HEK293 (cell line): Measurements from ENCODE around the gene ARX.

ENCODE experiments used
- CTCF ChIA-PET: fragments of 350-600 bp; formaldehyde crosslinking; extraction: SDS; loops from one replicate; lab custom pipeline; 2021; ENCODE audit warnings: antibody characterized with exemption; lab: Yijun Ruan, JAX
- POLR2A ChIA-PET: fragments of 300-600 bp; formaldehyde crosslinking; extraction: SDS; loops from one replicate; lab custom pipeline; 2020; ENCODE audit warnings: antibody characterized with exemption, inconsistent platforms; lab: Yijun Ruan, JAX
- H3K27ac ChIP-seq: fragments of 200-500 bp; sonication (Bioruptor generic); 2 replicates; pipeline ENCODE4 v1.5.1; 2014; ENCODE audit warnings: low read depth, low read length, control low read depth, inconsistent platforms; ENCODE audit errors: extremely low read depth
- H3K36me3 ChIP-seq, 2 experiments: fragments of 200-500 bp in 1 of 2; sonication (Bioruptor generic) in 1 of 2; 1 replicate in 1 of 2; 2 replicates in 1 of 2; pipeline ENCODE4 v1.5.1; 2014 to 2017; ENCODE audit warnings: inconsistent platforms in 2 of 2, low read length in 2 of 2; ENCODE audit not compliant: control insufficient read depth in 2 of 2, insufficient read depth in 1 of 2
- H3K4me1 ChIP-seq: fragments of 200-500 bp; sonication (Bioruptor generic); 2 replicates; pipeline ENCODE4 v1.5.1; 2014; ENCODE audit warnings: mild to moderate bottlenecking, low read length, inconsistent platforms; ENCODE audit not compliant: control insufficient read depth, insufficient read depth
- H3K4me3 ChIP-seq: 2 replicates; pipeline ENCODE4 v1.5.1; 2011; ENCODE audit warnings: low read depth, mild to moderate bottlenecking, control low read depth, low read length, moderate library complexity
- H3K9me3 ChIP-seq: fragments of 200-500 bp; sonication (Bioruptor generic); 2 replicates; pipeline ENCODE4 v1.5.1; 2014; ENCODE audit warnings: low read depth, low read length, inconsistent platforms; ENCODE audit not compliant: control insufficient read depth, insufficient read depth
- ATF2 ChIP-seq: fragments of 450-650 bp; formaldehyde crosslinking; IDR thresholded peaks from 2 replicates; pipeline ENCODE4 v1.5.1; 2016; ENCODE audit warnings: missing biosample characterization, missing genetic modification characterization, low read depth
- BCL11A ChIP-seq: fragments of 450-650 bp; formaldehyde crosslinking; IDR thresholded peaks from 2 replicates; pipeline ENCODE4 v1.5.1; 2016; ENCODE audit warnings: low read depth, missing biosample characterization, missing genetic modification characterization
- CTCF ChIP-seq: fragments of 450-650 bp; formaldehyde crosslinking; IDR thresholded peaks from 2 replicates; pipeline ENCODE4 v1.5.1; 2016; ENCODE audit warnings: missing biosample characterization, missing genetic modification characterization
- HOXA7 ChIP-seq: sonication (generic); formaldehyde crosslinking; IDR thresholded peaks from 2 replicates; pipeline ENCODE4 v1.8.1; 2022; ENCODE audit warnings: missing genetic modification reagents, borderline replicate concordance
- KLF9 ChIP-seq: fragments of 450-650 bp; formaldehyde crosslinking; IDR thresholded peaks from 2 replicates; pipeline ENCODE4 v1.5.1; 2016; ENCODE audit warnings: missing biosample characterization, missing genetic modification characterization, low read depth
- PRDM6 ChIP-seq: fragments of 450-650 bp; formaldehyde crosslinking; IDR thresholded peaks from 2 replicates; pipeline ENCODE4 v1.5.1; 2017; ENCODE audit warnings: missing biosample characterization, missing genetic modification characterization
- SCRT1 ChIP-seq: fragments of 450-650 bp; formaldehyde crosslinking; IDR thresholded peaks from 2 replicates; pipeline ENCODE4 v1.5.1; 2016; ENCODE audit warnings: missing biosample characterization, missing genetic modification characterization, borderline replicate concordance
- TRIM28 ChIP-seq: IDR thresholded peaks from 2 replicates; pipeline ENCODE4 v1.6.1; 2011; ENCODE audit warnings: low read length, control low read depth, borderline replicate concordance
- ZBTB17 ChIP-seq: fragments of 450-650 bp; formaldehyde crosslinking; IDR thresholded peaks from 2 replicates; pipeline ENCODE4 v1.5.1; 2016; ENCODE audit warnings: missing biosample characterization, missing genetic modification characterization
- ZBTB20 ChIP-seq: fragments of 450-650 bp; formaldehyde crosslinking; IDR thresholded peaks from 2 replicates; pipeline ENCODE4 v1.5.1; 2016; ENCODE audit warnings: missing biosample characterization, missing genetic modification characterization
- ZBTB6 ChIP-seq: fragments of 450-650 bp; formaldehyde crosslinking; IDR thresholded peaks from 2 replicates; pipeline ENCODE4 v1.5.1; 2017; ENCODE audit warnings: missing biosample characterization, missing genetic modification characterization
- ZNF114 ChIP-seq: fragments of 450-650 bp; formaldehyde crosslinking; IDR thresholded peaks from 2 replicates; pipeline ENCODE4 v1.5.0; 2017; ENCODE audit warnings: missing biosample characterization, missing genetic modification characterization
- ZNF221 ChIP-seq: fragments of 450-650 bp; formaldehyde crosslinking; IDR thresholded peaks from 2 replicates; pipeline ENCODE4 v1.5.1; 2017; ENCODE audit warnings: missing biosample characterization, missing genetic modification characterization, borderline replicate concordance
- ZNF24 ChIP-seq: fragments of 450-650 bp; formaldehyde crosslinking; IDR thresholded peaks from 2 replicates; pipeline ENCODE4 v1.5.1; 2016; ENCODE audit warnings: missing biosample characterization, missing genetic modification characterization
- ZNF248 ChIP-seq: fragments of 450-650 bp; formaldehyde crosslinking; IDR thresholded peaks from 2 replicates; pipeline ENCODE4 v1.5.1; 2017; ENCODE audit warnings: missing biosample characterization, missing genetic modification characterization
- ZNF280C ChIP-seq: fragments of 450-650 bp; formaldehyde crosslinking; IDR thresholded peaks from 2 replicates; pipeline ENCODE4 v1.5.1; 2016; ENCODE audit warnings: missing biosample characterization, missing genetic modification characterization
- ZNF362 ChIP-seq: fragments of 450-650 bp; formaldehyde crosslinking; IDR thresholded peaks from 2 replicates; pipeline ENCODE4 v1.5.1; 2016; ENCODE audit warnings: missing biosample characterization, missing genetic modification characterization
- ZNF37A ChIP-seq: fragments of 450-650 bp; IDR thresholded peaks from 2 replicates; pipeline ENCODE4 v1.5.1; 2018; ENCODE audit warnings: missing biosample characterization, missing genetic modification characterization
- ZNF423 ChIP-seq: fragments of 450-650 bp; formaldehyde crosslinking; IDR thresholded peaks from 2 replicates; pipeline ENCODE4 v1.5.1; 2016; ENCODE audit warnings: missing biosample characterization, missing genetic modification characterization
- ZNF514 ChIP-seq: fragments of 450-650 bp; formaldehyde crosslinking; IDR thresholded peaks from 2 replicates; pipeline ENCODE4 v1.5.1; 2016; ENCODE audit warnings: missing biosample characterization, missing genetic modification characterization
- ZNF544 ChIP-seq: fragments of 450-650 bp; formaldehyde crosslinking; IDR thresholded peaks from 2 replicates; pipeline ENCODE4 v1.5.0; 2017; ENCODE audit warnings: missing biosample characterization, missing genetic modification characterization
- ZNF548 ChIP-seq: fragments of 450-650 bp; formaldehyde crosslinking; IDR thresholded peaks from 2 replicates; pipeline ENCODE4 v1.5.1; 2016; ENCODE audit warnings: missing biosample characterization, missing genetic modification characterization
- ZNF837 ChIP-seq: fragments of 450-650 bp; formaldehyde crosslinking; IDR thresholded peaks from 2 replicates; pipeline ENCODE4 v1.5.1; 2016; ENCODE audit warnings: missing biosample characterization, missing genetic modification characterization
- ZSCAN16 ChIP-seq: fragments of 450-650 bp; formaldehyde crosslinking; IDR thresholded peaks from 2 replicates; pipeline ENCODE4 v1.5.1; 2016; ENCODE audit warnings: missing biosample characterization, missing genetic modification characterization
- ZSCAN23 ChIP-seq: fragments of 450-650 bp; formaldehyde crosslinking; IDR thresholded peaks from 2 replicates; pipeline ENCODE4 v1.5.1; 2016; ENCODE audit warnings: missing biosample characterization, missing genetic modification characterization
- ZSCAN4 ChIP-seq: fragments of 450-650 bp; formaldehyde crosslinking; IDR thresholded peaks from 2 replicates; pipeline ENCODE4 v1.5.1; 2017; ENCODE audit warnings: missing biosample characterization, missing genetic modification characterization

The ARX gene

GRCh38 chrX:24996096-24996709 lies 19.6 kb downstream of the ARX start:
- CTCF ChIA-PET: no interaction called here

GRCh38 chrX:24993879-24994278 lies 21.9 kb downstream of the ARX start:
- Histone ChIP-seq H3K4me1 (no peaks in the 10 kb centered on the region), H3K36me3 (peaks cover 0 to 7% of the 10 kb centered on the region in 2 experiments; a peak in 1 of 3 replicates), H3K9me3 (no peaks in the 10 kb centered on the region), H3K27ac (no peak overlapping the region), H3K4me3 (no peak overlapping the region)
- POLR2A ChIA-PET: no interaction called here
- CTCF ChIA-PET: interaction anchor here (1.4 kb wide), 1 partner anchor 241 kb away, joined by 4 read pairs; no protein-coding TSS in a partner anchor
- no peak for TF ChIP-seq ZNF221 (tag by site-specific recombination)
- TF ChIP-seq PRDM6 (tag by site-specific recombination): no peak
- no peak for TF ChIP-seq ZNF114
- no peak for TF ChIP-seq ZBTB6
- TF ChIP-seq ZNF24 (tag by site-specific recombination): no peak
- TF ChIP-seq BCL11A (tag by site-specific recombination): no peak
- TF ChIP-seq ZNF248: no peak
- TF ChIP-seq ZNF280C (tag by site-specific recombination): no peak
- no peak for TF ChIP-seq ZSCAN23
- no peak for TF ChIP-seq ZNF362 (tag by site-specific recombination)
- TF ChIP-seq KLF9 (tag by site-specific recombination): no peak
- TF ChIP-seq ATF2 (tag by site-specific recombination): no peak

More at GRCh38 chrX:24996096-24996709, 19.6 kb downstream of the ARX start:
- no peaks in the 10 kb centered on the region for H3K9me3 ChIP-seq
- no peaks in the 10 kb centered on the region for H3K4me1 ChIP-seq
- H3K36me3 ChIP-seq: peaks cover 0 to 7% of the 10 kb centered on the region in 2 experiments; a peak in 1 of 3 replicates
- no peak overlapping the region for H3K4me3 ChIP-seq
- TF ChIP-seq CTCF (tag by site-specific recombination): no peak
- TF ChIP-seq HOXA7: no peak
- no peak for TF ChIP-seq ZNF837 (tag by site-specific recombination)
- TF ChIP-seq ZNF548: no peak
- TF ChIP-seq ZNF514 (tag by site-specific recombination): no peak
- no peak for TF ChIP-seq ZNF221 (tag by site-specific recombination)
- TF ChIP-seq ZSCAN4: no peak
- TF ChIP-seq SCRT1 (tag by site-specific recombination): no peak
- no peak for TF ChIP-seq ZBTB20 (tag by site-specific recombination)
- TF ChIP-seq ZBTB17 (tag by site-specific recombination): no peak
- TF ChIP-seq ZSCAN16: no peak
- no peak for TF ChIP-seq ZNF114
- no peak for TF ChIP-seq ZNF423 (tag by site-specific recombination)
- no peak for TF ChIP-seq ZNF544 (tag by site-specific recombination)
- TF ChIP-seq TRIM28: no peak
- TF ChIP-seq ZNF37A: no peak
- TF ChIP-seq, all 188 proteins: peak for 0
- POLR2A ChIA-PET: no interaction called here
- no peak overlapping the region for H3K27ac ChIP-seq
